Endothelial cell (in vitro differentiated cells): ENCODE measurements around the gene EDEM2. TPM values are rescaled to one million over a fixed set of nuclear protein-coding genes. Genes with fewer than 3 reads are reported as not detected.
"Not testable (repeated sequence)": the region's sequence is repeated elsewhere in the genome, so short reads cannot be mapped to it uniquely, and the experiment has no call there.

Experiments used
- DNase-seq: peaks from one replicate; pipeline ENCODE4 v3.0.0; 2021; ENCODE audit warnings: low spot score
- H3K27ac Mint-ChIP-seq: one replicate; pipeline ENCODE4 v1.8.0; 2021; ENCODE audit warnings: mixed read lengths, inconsistent platforms; ENCODE audit not compliant: unreplicated experiment
- H3K27me3 Mint-ChIP-seq: one replicate; pipeline ENCODE4 v1.8.0; 2021; ENCODE audit warnings: mild to moderate bottlenecking, moderate library complexity, mixed read lengths, inconsistent platforms; ENCODE audit not compliant: unreplicated experiment
- H3K36me3 Mint-ChIP-seq: one replicate; pipeline ENCODE4 v1.8.0; 2021; ENCODE audit warnings: mild to moderate bottlenecking, low read depth, mixed read lengths, inconsistent platforms; ENCODE audit not compliant: unreplicated experiment
- H3K4me1 Mint-ChIP-seq: one replicate; pipeline ENCODE4 v1.8.0; 2021; ENCODE audit warnings: mild to moderate bottlenecking, mixed read lengths, inconsistent platforms; ENCODE audit not compliant: unreplicated experiment
- H3K4me3 Mint-ChIP-seq: one replicate; pipeline ENCODE4 v1.8.0; 2021; ENCODE audit warnings: mild to moderate bottlenecking, mixed read lengths, inconsistent platforms; ENCODE audit not compliant: unreplicated experiment
- H3K9me3 Mint-ChIP-seq: one replicate; pipeline ENCODE4 v1.8.0; 2021; ENCODE audit warnings: mixed read lengths, inconsistent platforms; ENCODE audit not compliant: unreplicated experiment
- CTCF ChIP-seq: fragments of 200-600 bp; sonication (generic); IDR thresholded peaks from one replicate; pipeline ENCODE4 v1.5.0; 2021; ENCODE audit warnings: antibody characterized with exemption; ENCODE audit not compliant: unreplicated experiment
- long read RNA-seq: library from polyadenylated mRNA; unstranded; transcript quantifications from one replicate; pipeline ENCODE4 v2.0.0, GENCODE V29; 2020; ENCODE audit not compliant: unreplicated experiment
- total RNA-seq: library from RNA; stranded (reverse); fragmentation: NEBNext Ultra II Directional; extraction: Animal tissue kit (Norgen Biotek cat#: 25700); gene quantifications from one replicate; pipeline ENCODE4 v1.2.1, GENCODE V29; 2021; ENCODE audit not compliant: unreplicated experiment

Gene EDEM2, protein sequence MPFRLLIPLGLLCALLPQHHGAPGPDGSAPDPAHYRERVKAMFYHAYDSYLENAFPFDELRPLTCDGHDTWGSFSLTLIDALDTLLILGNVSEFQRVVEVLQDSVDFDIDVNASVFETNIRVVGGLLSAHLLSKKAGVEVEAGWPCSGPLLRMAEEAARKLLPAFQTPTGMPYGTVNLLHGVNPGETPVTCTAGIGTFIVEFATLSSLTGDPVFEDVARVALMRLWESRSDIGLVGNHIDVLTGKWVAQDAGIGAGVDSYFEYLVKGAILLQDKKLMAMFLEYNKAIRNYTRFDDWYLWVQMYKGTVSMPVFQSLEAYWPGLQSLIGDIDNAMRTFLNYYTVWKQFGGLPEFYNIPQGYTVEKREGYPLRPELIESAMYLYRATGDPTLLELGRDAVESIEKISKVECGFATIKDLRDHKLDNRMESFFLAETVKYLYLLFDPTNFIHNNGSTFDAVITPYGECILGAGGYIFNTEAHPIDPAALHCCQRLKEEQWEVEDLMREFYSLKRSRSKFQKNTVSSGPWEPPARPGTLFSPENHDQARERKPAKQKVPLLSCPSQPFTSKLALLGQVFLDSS
- total RNA-seq, result 43.5 TPM
- long read RNA-seq, transcript EDEM2-202 (11 exons, 1,919 nt), result major isoform, 41 of 71 reads
- long read RNA-seq, partial matches to known transcripts, result 4 of 71 reads
- long read RNA-seq, other reads (novel, unspliced or antisense), result 26 of 71 reads

- DNase-seq, result peak; percentile 94
- Mint-ChIP-seq H3K4me1 (peaks cover 41% of the 10 kb centered on the region), H3K36me3 (peaks cover 4% of the 10 kb centered on the region), H3K4me3 (peak within 1 kb of the TSS; percentile 98), H3K27me3 (peaks cover 4% of the 10 kb centered on the region), H3K27ac (peak within 1 kb of the TSS; percentile 94), H3K9me3 (no peaks in the 10 kb centered on the region)
- peak; percentile 11 for TF ChIP-seq CTCF
These were observed at the start of gene EDEM2 for GRCh38 chr20:35146920-35147574. TSS of gene EDEM2 (minus strand) at chr20:35147336. CDS start at chr20:35147258, 78 bp downstream.

- no peak overlapping the region for H3K4me3 Mint-ChIP-seq
- peaks cover 30% of the 10 kb centered on the region for H3K36me3 Mint-ChIP-seq
- H3K27me3 Mint-ChIP-seq, result peaks cover 2% of the 10 kb centered on the region
- DNase-seq, result no peak
- H3K9me3 Mint-ChIP-seq, result peaks cover 25% of the 10 kb centered on the region
- H3K4me1 Mint-ChIP-seq, result peaks cover 16% of the 10 kb centered on the region
- H3K27ac Mint-ChIP-seq, result no peak overlapping the region
- no peak for TF ChIP-seq CTCF
These were observed 49.2 kb upstream of the EDEM2 start for GRCh38 chr20:35196313-35196712.

- H3K27me3 Mint-ChIP-seq, H3K4me3 Mint-ChIP-seq, H3K27ac Mint-ChIP-seq, DNase-seq: not testable (repeated sequence)
- H3K9me3 Mint-ChIP-seq, result peaks cover 15% of the 10 kb centered on the region
- peaks cover 19% of the 10 kb centered on the region for H3K36me3 Mint-ChIP-seq
- peaks cover 32% of the 10 kb centered on the region for H3K4me1 Mint-ChIP-seq
These were observed 46.1 kb upstream of the EDEM2 start for GRCh38 chr20:35193031-35193791.

DNA sequence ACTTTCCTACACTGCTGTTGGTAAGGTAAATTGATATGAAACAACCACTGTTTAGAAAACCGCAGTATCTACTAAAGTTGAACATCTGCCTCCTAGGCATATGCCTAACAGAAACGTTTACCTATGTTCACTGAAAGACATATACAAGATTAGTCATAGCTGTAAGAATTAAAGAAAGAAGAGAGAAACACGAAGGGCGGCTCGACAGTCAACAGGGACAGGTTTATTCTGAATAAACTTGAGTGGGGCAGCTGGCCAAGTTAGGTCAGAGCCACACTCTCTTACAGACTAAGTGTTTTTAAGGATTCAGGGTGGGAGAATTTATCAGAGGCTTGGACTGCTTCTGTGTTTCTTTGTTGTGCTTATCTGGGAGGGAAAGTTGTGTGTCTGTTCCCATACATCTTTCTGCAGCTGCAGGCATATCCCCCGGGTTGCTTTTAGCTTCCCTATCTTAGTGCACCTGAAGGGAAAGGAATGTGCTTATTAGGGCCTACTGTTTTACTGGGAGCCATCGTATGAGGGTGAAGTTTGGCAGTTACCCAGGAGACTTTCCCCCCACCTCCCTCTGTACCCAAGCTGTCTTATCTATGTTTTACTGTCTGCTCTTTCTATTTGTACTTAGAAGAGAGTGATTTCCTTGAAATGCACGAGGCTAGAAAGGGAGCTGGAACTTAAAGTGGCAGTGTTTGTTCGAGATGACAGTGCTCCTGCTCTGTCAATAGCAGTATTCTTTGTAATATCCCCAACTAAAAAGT is 45.2 kb upstream of the EDEM2 start:
- peaks cover 23% of the 10 kb centered on the region for H3K36me3 Mint-ChIP-seq
- no peak for DNase-seq
- no peak overlapping the region for H3K4me3 Mint-ChIP-seq
- peaks cover 32% of the 10 kb centered on the region for H3K4me1 Mint-ChIP-seq
- no peak for TF ChIP-seq CTCF
- H3K27me3 Mint-ChIP-seq, result peaks cover 2% of the 10 kb centered on the region
- peak overlapping the region; percentile 77 for H3K27ac Mint-ChIP-seq
- peaks cover 14% of the 10 kb centered on the region for H3K9me3 Mint-ChIP-seq
